Nephron (organoid): ENCODE results near the gene EAF2.
"Not testable (repeated sequence)": the region's sequence is repeated elsewhere in the genome, so short reads cannot be mapped to it uniquely, and the experiment has no call there.

Experiments
- H3K27ac Mint-ChIP-seq, 3 experiments: 2 replicates each; pipeline ENCODE4 v1.8.0; 2020; ENCODE audit warnings: mixed read lengths in 3 of 3, mild to moderate bottlenecking in 2 of 3, moderate library complexity in 1 of 3
- H3K27me3 Mint-ChIP-seq: 2 replicates; pipeline ENCODE4 v1.8.0; 2021; ENCODE audit warnings: low read depth, mild to moderate bottlenecking, moderate library complexity, mixed read lengths
- H3K36me3 Mint-ChIP-seq: 2 replicates; pipeline ENCODE4 v1.8.0; 2020; ENCODE audit warnings: low read depth, mixed read lengths
- H3K4me1 Mint-ChIP-seq: 2 replicates; pipeline ENCODE4 v1.8.0; 2020; ENCODE audit warnings: mixed read lengths
- H3K4me3 Mint-ChIP-seq, 3 experiments: 2 replicates each; pipeline ENCODE4 v1.8.0; 2020; ENCODE audit warnings: mild to moderate bottlenecking in 3 of 3, mixed read lengths in 3 of 3, moderate library complexity in 2 of 3
- H3K9me3 Mint-ChIP-seq: 2 replicates; pipeline ENCODE4 v1.8.0; 2020; ENCODE audit warnings: mixed read lengths
- TF ChIP-seq, protein P1 (sequence below), 3 experiments: fragments of 200-600 bp; sonication (generic); IDR thresholded peaks; one replicate each; pipeline ENCODE4 v1.5.0; 2021; ENCODE audit warnings: antibody characterized with exemption in 3 of 3; ENCODE audit not compliant: unreplicated experiment in 3 of 3

Gene EAF2

DNA sequence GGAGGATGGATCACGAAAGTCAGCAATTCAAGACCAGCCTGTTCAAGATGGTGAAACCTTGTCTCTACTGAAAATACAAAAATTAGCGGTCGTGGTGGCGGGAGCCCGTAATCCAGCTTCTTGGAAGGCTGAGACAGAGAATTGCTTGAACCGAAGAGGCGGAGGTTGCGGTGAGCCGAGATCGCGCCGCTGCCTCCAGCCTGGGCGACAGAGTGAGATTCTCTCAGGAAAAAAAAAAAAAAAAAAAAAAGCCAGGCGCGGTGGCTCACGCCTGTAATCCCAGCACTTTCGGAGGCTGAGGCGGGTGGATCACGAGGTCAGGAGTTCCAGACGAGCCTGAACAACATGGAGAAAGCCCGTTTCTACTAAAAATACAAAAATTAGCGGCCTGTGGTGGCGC, 5.0 kb downstream of the EAF2 start:
- H3K4me3 Mint-ChIP-seq: no peak overlapping the region
- no peaks in the 10 kb centered on the region for H3K9me3 Mint-ChIP-seq
- peaks cover 8% of the 10 kb centered on the region for H3K4me1 Mint-ChIP-seq
- TF ChIP-seq, protein P1, sequence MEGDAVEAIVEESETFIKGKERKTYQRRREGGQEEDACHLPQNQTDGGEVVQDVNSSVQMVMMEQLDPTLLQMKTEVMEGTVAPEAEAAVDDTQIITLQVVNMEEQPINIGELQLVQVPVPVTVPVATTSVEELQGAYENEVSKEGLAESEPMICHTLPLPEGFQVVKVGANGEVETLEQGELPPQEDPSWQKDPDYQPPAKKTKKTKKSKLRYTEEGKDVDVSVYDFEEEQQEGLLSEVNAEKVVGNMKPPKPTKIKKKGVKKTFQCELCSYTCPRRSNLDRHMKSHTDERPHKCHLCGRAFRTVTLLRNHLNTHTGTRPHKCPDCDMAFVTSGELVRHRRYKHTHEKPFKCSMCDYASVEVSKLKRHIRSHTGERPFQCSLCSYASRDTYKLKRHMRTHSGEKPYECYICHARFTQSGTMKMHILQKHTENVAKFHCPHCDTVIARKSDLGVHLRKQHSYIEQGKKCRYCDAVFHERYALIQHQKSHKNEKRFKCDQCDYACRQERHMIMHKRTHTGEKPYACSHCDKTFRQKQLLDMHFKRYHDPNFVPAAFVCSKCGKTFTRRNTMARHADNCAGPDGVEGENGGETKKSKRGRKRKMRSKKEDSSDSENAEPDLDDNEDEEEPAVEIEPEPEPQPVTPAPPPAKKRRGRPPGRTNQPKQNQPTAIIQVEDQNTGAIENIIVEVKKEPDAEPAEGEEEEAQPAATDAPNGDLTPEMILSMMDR (IDR thresholded peaks at IDR 0.05; ENCODE audit: unreplicated experiment in 3 of 3): no peak
- no peak overlapping the region for H3K27ac Mint-ChIP-seq
- H3K36me3 Mint-ChIP-seq: no peaks in the 10 kb centered on the region
- H3K27me3 Mint-ChIP-seq: peaks cover 12% of the 10 kb centered on the region

DNA sequence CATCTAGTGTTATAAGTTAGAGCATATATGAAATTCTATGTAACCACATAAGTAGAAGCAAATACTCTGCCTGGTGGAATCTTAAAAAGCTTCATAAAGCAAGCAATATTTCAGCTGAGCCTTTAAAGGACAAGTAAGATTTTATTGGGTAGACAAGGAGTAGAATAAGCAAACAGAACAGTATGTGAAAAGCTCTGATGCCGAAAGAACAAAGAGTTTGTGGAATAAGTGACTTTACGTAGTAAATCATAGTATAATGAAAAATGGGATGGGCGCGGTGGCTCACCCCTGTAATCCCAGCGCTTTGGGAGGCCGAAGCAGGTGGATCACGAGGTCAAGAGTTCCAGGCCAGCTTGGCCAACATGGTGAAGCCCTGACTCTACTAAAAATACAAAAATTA, 9.9 kb downstream of the EAF2 start:
- Mint-ChIP-seq H3K9me3 (no peaks in the 10 kb centered on the region), H3K27me3 (no peaks in the 10 kb centered on the region), H3K27ac (no peak overlapping the region), H3K4me3 (no peak overlapping the region), H3K36me3 (no peaks in the 10 kb centered on the region), H3K4me1 (no peaks in the 10 kb centered on the region)
- TF ChIP-seq, protein P1 (IDR thresholded peaks at IDR 0.05; ENCODE audit: unreplicated experiment in 3 of 3): no peak

DNA sequence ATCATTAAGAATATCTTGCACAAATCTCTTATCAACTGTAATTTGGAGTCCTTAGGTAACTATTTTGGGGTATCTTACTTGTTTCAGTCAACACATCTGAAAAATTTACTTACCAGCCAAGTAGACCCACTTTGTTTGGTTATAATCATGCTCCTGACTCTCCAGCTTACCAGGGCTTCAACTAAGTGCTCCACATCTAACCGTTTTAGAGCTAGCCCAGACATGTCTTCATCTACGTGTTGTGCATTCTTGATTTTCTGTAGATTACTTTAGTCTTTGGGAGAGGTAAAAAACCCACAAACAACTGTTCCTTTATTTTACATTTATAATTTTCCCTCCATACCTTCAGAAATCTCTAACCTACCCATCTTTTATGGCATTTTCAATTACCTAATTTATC, 17.2 kb downstream of the EAF2 start:
- Mint-ChIP-seq H3K4me3 (no peak overlapping the region), H3K4me1 (no peaks in the 10 kb centered on the region), H3K27ac (no peak overlapping the region), H3K27me3 (no peaks in the 10 kb centered on the region), H3K9me3 (peaks cover 2% of the 10 kb centered on the region), H3K36me3 (peaks cover 3% of the 10 kb centered on the region)
- TF ChIP-seq, protein P1 (IDR thresholded peaks at IDR 0.05; ENCODE audit: unreplicated experiment in 3 of 3): no peak

DNA sequence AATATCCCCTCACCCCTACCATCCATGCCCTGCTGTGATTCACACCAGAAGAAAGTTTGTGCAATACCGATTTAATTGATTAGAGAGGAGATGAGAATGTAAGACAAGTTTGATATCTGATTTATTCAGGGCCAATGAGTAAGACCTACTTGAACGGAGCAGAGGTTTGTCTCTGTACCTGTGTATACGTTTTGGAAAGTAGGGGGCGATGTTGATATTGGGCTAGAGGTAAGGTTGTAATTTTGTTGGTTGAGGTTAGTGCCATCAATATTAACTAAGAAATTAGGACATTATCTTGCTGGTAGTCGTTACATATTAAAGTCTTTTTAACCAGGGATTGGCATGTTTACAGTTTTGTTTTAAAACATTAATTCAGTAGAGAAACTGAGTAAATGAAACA, 20.5 kb downstream of the EAF2 start:
- peaks cover 12% of the 10 kb centered on the region for H3K36me3 Mint-ChIP-seq
- TF ChIP-seq, protein P1 (IDR thresholded peaks at IDR 0.05; ENCODE audit: unreplicated experiment in 3 of 3): peak; percentile 22 to 42 (median 23)

DNA sequence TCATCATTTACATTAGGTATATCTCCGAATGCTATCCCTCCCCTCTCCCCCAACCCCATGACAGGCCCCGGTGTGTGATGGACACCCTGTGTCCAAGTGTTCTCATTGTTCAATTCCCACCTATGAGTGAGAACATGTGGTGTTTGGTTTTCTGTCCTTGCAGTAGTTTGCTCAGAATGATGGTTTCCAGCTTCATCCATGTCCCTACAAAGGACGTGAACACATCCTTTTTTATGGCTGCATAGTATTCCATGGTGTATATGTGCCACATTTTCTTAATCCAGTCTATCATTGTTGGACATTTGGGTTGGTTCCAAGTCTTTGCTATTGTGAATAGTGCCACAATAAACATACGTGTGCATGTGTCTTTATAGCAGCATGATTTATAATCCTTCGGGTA, 22.8 kb downstream of the EAF2 start:
- H3K4me3 Mint-ChIP-seq, H3K9me3 Mint-ChIP-seq, H3K27me3 Mint-ChIP-seq, H3K4me1 Mint-ChIP-seq, H3K27ac Mint-ChIP-seq: not testable (repeated sequence)
- peaks cover 16% of the 10 kb centered on the region for H3K36me3 Mint-ChIP-seq

More for the DNA sequence above, 20.5 kb downstream of the EAF2 start:
- H3K4me1 Mint-ChIP-seq: no peaks in the 10 kb centered on the region
- peak overlapping the region in 2 of 3 experiments; percentile 53 to 54 for H3K27ac Mint-ChIP-seq
- H3K9me3 Mint-ChIP-seq: peaks cover 2% of the 10 kb centered on the region
- no peak overlapping the region for H3K4me3 Mint-ChIP-seq
- H3K27me3 Mint-ChIP-seq: no peaks in the 10 kb centered on the region

DNA sequence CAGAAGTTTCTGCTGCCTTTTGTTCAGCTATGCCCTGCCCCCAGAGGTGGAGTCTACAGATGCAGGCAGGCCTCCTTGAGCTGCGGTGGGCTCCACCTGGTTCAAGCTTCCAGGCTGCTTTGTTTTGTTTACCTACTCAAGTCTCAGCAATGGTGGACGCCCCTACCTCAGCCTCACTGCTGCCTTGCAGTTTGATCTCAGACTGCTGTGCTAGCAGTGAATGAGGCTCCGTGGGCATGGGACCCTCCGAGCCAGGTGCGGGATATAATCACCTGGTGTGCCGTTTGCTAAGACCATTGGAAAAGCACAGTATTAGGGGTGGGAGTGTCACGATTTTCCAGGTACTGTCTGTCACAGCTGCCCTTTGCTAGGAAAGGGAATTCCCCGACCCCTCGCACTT, 28.2 kb downstream of the EAF2 start:
- not testable (repeated sequence) for H3K27ac Mint-ChIP-seq, H3K9me3 Mint-ChIP-seq, H3K4me1 Mint-ChIP-seq, H3K27me3 Mint-ChIP-seq, H3K4me3 Mint-ChIP-seq
- peaks cover 20% of the 10 kb centered on the region for H3K36me3 Mint-ChIP-seq

DNA sequence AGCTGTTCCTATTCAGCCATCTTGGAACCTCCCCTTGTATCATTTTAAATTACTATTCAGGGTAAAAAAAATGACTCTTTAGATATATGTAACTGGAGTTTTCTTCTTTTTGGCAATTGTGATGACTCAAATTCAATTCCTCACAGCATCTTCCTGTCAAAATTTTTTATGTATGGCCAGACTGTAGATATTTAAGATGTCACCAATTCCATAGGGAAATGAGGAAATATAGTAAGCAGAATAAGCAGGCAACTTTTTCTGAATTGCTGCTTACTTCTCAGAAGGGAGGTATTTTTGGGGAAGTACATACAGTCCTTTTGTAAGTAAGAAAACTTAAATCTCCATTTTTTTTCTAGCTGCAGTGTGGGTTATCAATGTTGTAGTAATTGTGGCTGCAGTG, 28.8 kb downstream of the EAF2 start:
- H3K4me1 Mint-ChIP-seq: no peaks in the 10 kb centered on the region
- TF ChIP-seq, protein P1 (IDR thresholded peaks at IDR 0.05; ENCODE audit: unreplicated experiment in 3 of 3): no peak
- no peak overlapping the region for H3K4me3 Mint-ChIP-seq
- no peak overlapping the region for H3K27ac Mint-ChIP-seq
- no peaks in the 10 kb centered on the region for H3K27me3 Mint-ChIP-seq
- peaks cover 9% of the 10 kb centered on the region for H3K9me3 Mint-ChIP-seq
- H3K36me3 Mint-ChIP-seq: peaks cover 16% of the 10 kb centered on the region
